GM12801 (cell line): ENCODE data around the gene TMEM74B.

Source experiments
- TF ChIP-seq, protein P1 (sequence below): IDR thresholded peaks from one replicate; pipeline ENCODE4 v1.5.1; 2011; ENCODE audit warnings: control low read depth; ENCODE audit not compliant: insufficient read length; ENCODE audit errors: extremely low read depth

Gene TMEM74B

GRCh38 chr20:1150218-1150617 is 34.6 kb downstream of the TMEM74B start:
- TF ChIP-seq, protein P1, sequence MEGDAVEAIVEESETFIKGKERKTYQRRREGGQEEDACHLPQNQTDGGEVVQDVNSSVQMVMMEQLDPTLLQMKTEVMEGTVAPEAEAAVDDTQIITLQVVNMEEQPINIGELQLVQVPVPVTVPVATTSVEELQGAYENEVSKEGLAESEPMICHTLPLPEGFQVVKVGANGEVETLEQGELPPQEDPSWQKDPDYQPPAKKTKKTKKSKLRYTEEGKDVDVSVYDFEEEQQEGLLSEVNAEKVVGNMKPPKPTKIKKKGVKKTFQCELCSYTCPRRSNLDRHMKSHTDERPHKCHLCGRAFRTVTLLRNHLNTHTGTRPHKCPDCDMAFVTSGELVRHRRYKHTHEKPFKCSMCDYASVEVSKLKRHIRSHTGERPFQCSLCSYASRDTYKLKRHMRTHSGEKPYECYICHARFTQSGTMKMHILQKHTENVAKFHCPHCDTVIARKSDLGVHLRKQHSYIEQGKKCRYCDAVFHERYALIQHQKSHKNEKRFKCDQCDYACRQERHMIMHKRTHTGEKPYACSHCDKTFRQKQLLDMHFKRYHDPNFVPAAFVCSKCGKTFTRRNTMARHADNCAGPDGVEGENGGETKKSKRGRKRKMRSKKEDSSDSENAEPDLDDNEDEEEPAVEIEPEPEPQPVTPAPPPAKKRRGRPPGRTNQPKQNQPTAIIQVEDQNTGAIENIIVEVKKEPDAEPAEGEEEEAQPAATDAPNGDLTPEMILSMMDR: no peak

DNA sequence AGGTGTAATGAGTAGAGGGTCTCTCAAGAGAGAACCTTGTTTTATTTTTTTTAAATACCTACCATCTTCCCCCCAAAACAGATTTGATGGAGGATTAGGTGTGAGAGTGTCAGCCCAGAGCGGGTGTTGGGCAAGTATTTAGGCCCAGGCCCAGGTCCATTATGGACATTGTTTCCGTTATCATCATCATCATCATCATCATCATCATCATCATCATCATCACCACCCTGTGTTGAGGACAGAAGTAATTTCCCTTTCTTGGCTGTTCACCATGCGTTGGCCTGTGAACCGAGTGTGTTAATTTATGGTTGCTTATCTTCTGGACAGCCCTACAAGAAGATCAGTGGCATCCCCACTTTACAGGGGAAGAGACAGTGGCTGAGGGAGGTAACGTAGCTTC is 37.8 kb downstream of the TMEM74B start:
- TF ChIP-seq, protein P1: no peak

- TF ChIP-seq, protein P1: no peak
Measured at GRCh38 chr20:1144401-1145172, 40.2 kb downstream of the TMEM74B start.

- TF ChIP-seq, protein P1: no peak
Measured at GRCh38 chr20:1137236-1137635, 47.5 kb downstream of the TMEM74B start.

GRCh38 chr20:1134836-1135235 is 49.9 kb downstream of the TMEM74B start:
- TF ChIP-seq, protein P1: no peak

DNA sequence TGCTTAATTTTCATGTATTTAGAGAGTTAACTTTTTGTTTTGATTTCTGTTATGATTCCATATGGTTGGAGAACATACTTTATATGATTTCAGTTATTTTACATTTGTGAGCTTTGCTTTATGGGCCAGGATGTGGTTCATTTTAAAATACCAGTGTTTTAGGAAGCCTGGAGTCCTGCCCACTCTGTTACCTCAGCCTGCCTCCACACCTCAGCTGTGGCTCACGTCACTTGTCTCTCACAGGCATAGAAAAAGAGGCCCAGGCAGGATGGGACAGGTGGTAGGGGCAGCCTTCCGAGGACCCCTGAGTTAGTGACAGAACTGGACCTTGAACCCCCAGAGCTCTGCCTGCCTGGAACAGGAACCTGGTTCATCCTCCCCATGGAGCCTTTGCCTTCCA is 50.4 kb downstream of the TMEM74B start:
- TF ChIP-seq, protein P1: no peak

GRCh38 chr20:1131354-1131753 is 53.4 kb downstream of the TMEM74B start:
- TF ChIP-seq, protein P1: no peak

GRCh38 chr20:1130847-1131246 is 53.9 kb downstream of the TMEM74B start:
- TF ChIP-seq, protein P1: no peak
